PFSK-1 (cell line): ENCODE measurements around the gene HK1.

Experiments used
- FOXP2 ChIP-seq: optimal IDR thresholded peaks from 2 replicates; pipeline ENCODE3; 2011; ENCODE audit warnings: borderline replicate concordance, control low read depth, inconsistent platforms; ENCODE audit not compliant: insufficient read depth; ENCODE audit errors: extremely low read length, extremely low read depth
- POLR2AphosphoS5 ChIP-seq: IDR thresholded peaks from 2 replicates; pipeline ENCODE4 v1.6.1; 2012; ENCODE audit warnings: low read depth, mild to moderate bottlenecking, control low read depth, low read length, moderate library complexity
- SIN3A ChIP-seq: IDR thresholded peaks from 2 replicates; pipeline ENCODE4 v1.6.1; 2012; ENCODE audit warnings: mild to moderate bottlenecking, low read length, moderate library complexity, borderline replicate concordance; ENCODE audit not compliant: insufficient read depth
- TAF1 ChIP-seq: IDR thresholded peaks from 2 replicates; pipeline ENCODE4 v1.6.1; 2012; ENCODE audit warnings: low read length, control low read depth, borderline replicate concordance; ENCODE audit not compliant: insufficient read depth
- TF ChIP-seq, protein P1 (sequence below), 2 experiments: IDR thresholded peaks; 2 replicates each; pipeline versions ENCODE4 v1.6.1 to v1.8.0; 2011 to 2012; ENCODE audit warnings: low read depth in 2 of 2, low read length in 2 of 2, control low read depth in 1 of 2, inconsistent platforms in 1 of 2, mild to moderate bottlenecking in 1 of 2, moderate library complexity in 1 of 2; ENCODE audit not compliant: insufficient read depth in 1 of 2

Gene HK1

DNA sequence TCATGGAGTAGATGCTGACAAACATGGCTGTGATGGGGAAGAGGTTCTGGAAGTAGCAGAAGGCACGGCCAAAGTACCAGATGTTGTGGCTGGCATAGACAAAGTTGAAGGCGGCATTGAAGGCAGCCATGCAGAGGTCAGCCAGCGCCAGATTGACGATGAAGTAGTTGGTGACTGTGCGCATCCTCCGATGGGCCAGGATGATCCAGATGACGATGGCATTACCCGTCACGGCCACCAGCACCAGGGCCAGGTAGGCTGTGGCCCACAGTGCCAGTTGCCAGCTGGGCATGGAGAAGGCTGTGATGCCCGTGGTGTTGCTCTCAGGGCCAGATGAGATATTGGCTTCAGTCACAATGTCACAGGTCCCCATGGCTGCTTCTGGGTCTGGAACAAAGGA is 137.7 kb downstream of the HK1 start:
- TF ChIP-seq FOXP2 (no peak), SIN3A (no peak), POLR2AphosphoS5 (no peak), TAF1 (no peak)
- TF ChIP-seq, protein P1, sequence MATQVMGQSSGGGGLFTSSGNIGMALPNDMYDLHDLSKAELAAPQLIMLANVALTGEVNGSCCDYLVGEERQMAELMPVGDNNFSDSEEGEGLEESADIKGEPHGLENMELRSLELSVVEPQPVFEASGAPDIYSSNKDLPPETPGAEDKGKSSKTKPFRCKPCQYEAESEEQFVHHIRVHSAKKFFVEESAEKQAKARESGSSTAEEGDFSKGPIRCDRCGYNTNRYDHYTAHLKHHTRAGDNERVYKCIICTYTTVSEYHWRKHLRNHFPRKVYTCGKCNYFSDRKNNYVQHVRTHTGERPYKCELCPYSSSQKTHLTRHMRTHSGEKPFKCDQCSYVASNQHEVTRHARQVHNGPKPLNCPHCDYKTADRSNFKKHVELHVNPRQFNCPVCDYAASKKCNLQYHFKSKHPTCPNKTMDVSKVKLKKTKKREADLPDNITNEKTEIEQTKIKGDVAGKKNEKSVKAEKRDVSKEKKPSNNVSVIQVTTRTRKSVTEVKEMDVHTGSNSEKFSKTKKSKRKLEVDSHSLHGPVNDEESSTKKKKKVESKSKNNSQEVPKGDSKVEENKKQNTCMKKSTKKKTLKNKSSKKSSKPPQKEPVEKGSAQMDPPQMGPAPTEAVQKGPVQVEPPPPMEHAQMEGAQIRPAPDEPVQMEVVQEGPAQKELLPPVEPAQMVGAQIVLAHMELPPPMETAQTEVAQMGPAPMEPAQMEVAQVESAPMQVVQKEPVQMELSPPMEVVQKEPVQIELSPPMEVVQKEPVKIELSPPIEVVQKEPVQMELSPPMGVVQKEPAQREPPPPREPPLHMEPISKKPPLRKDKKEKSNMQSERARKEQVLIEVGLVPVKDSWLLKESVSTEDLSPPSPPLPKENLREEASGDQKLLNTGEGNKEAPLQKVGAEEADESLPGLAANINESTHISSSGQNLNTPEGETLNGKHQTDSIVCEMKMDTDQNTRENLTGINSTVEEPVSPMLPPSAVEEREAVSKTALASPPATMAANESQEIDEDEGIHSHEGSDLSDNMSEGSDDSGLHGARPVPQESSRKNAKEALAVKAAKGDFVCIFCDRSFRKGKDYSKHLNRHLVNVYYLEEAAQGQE (IDR thresholded peaks at IDR 0.05; ENCODE audit: insufficient read depth in 1 of 2, low read depth in 2 of 2, low read length in 2 of 2): no peak

DNA sequence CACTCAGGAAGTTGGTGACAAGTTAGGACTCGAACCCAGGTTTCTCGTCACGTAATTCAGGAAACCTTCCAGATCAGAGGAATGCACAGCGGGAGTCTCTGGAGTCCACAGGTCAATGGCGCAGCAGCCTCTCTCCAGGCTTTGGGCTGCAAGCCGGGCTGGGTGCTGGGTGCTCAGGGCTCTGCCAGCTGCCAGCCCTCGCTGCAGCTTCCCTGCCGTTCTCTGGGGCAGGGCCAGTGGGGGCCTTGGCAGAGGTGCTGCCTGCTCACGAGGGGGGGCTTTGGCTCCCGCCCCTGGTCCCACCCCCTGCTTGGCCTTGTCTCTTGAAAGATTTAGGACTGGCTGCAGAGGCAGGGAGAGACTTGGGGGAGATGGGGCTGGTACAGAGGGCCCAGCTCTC is 138.4 kb downstream of the HK1 start, which contains the start of gene TACR2:
Gene TACR2, minus strand, starts transcription at position 224 of the 400 bp plus-strand sequence. CDS start 595 bp downstream, outside the sequence.
- TF ChIP-seq FOXP2: no peak
- no peak for TF ChIP-seq TAF1
- TF ChIP-seq, protein P1 (IDR thresholded peaks at IDR 0.05; ENCODE audit: insufficient read depth in 1 of 2, low read depth in 2 of 2, low read length in 2 of 2): no peak
- TF ChIP-seq SIN3A: no peak
- TF ChIP-seq POLR2AphosphoS5: no peak

DNA sequence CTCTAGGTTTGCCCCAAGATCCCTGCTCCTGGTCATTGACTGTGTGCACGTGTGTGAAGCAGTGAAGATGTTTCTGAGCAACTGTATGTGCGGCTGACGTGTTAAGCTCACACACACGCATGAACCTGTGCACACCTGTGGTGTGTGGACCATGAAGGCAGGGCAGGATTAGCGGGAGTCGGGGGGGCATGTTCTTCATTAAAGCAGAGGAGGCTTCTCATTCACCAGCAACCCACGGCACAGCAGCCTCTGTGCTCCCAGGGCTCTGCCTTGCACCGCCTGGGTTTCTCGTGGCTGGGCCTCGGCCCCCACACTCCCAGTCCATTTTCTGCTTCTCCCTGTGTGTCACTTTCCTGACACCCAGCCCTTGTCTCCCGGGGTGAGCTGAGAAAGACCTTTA is 139.2 kb downstream of the HK1 start:
- TF ChIP-seq SIN3A: no peak
- no peak for TF ChIP-seq FOXP2
- no peak for TF ChIP-seq TAF1
- TF ChIP-seq, protein P1 (IDR thresholded peaks at IDR 0.05; ENCODE audit: insufficient read depth in 1 of 2, low read depth in 2 of 2, low read length in 2 of 2): no peak
- no peak for TF ChIP-seq POLR2AphosphoS5

DNA sequence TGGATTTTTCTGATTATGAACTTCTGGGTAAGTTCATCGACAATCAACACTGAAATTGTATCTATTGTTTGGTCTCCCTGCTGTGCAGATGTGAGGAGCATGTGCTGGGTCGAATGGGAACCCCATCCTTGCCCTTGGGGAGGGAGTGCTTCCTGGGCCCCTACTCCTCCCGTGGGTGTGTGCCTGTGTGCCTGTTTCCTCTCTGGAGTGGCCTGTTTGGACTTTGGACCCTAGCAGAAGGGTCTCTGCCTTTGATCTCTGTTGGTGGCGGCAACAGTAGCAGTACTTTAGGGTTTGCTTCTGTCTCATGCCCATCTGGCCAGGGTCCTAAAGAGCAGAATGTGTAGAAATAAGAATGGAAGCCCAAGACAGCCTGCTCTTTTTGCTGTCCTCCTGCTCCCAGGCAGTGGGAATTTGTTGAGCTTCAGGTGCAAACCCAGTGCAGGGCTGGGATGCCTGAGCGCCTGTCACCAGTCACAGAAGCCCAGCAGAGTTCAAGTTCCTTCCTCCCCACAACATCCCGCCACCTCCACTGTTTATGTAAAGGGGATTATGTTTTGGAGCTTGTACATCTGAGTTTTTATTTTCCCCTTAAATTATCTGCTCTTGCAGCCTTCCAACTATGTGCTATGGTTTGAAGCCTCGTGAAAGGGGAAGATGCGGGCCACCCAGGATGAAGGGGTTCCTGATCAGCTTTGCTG is 139.9 kb downstream of the HK1 start:
- TF ChIP-seq TAF1 (no peak), SIN3A (no peak), FOXP2 (no peak), POLR2AphosphoS5 (no peak)
- TF ChIP-seq, protein P1 (IDR thresholded peaks at IDR 0.05; ENCODE audit: insufficient read depth in 1 of 2, low read depth in 2 of 2, low read length in 2 of 2): no peak
